ENCODE data around the gene DDX56. TPM values are rescaled to one million over a fixed set of nuclear protein-coding genes. Genes with fewer than 3 reads are reported as not detected.

The DDX56 gene
- total and polyA plus RNA-seq, 2 of the 4 experiments (the other 2 are of a cell fraction): 59.4 to 67.7 TPM

- H2AK5ac ChIP-seq (ENCODE audit: low read depth, low read length): no peak overlapping the region; the same call in 1 of the 2 replicates
- no peak overlapping the region for H3K14ac ChIP-seq (replicated peaks; ENCODE audit: low read depth, low read length)
- ChIA-PET CTCF (no interaction called here), POLR2A (ENCODE audit: unreplicated experiment) (no interaction called here)
- H4K91ac ChIP-seq (ENCODE audit: insufficient read depth, low read depth, low read length): no peak overlapping the region
- H3K4me1 ChIP-seq (ENCODE audit: control insufficient read depth, insufficient read depth, low read length): peaks cover 2% of the 10 kb centered on the region; the same call in 1 of the 2 replicates
- ATAC-seq (ENCODE audit: low read depth) (no peak), DNase-seq (no peak)
- in situ Hi-C loops (cut with MboI; ENCODE audit: low sequenced_read_pairs): loop anchor here (5.0 kb wide), 1 partner anchor 72 kb away; no protein-coding TSS in a partner anchor
- no peak overlapping the region for H3K9ac ChIP-seq (ENCODE audit: low read depth, low read length)
- H3K4me3 ChIP-seq (ENCODE audit: insufficient read depth, low read depth, low read length): no peak overlapping the region
- no peak overlapping the region for H3K27ac ChIP-seq (ENCODE audit: insufficient read depth, low read length)
- H4K8ac ChIP-seq (ENCODE audit: low read depth in 2 of 2, low read length in 2 of 2): no peak overlapping the region
- H2BK15ac ChIP-seq (ENCODE audit: low read depth, low read length): no peak overlapping the region
- H2AFZ ChIP-seq (replicated peaks; ENCODE audit: low read length, poor library complexity): no peak overlapping the region
- no peaks in the 10 kb centered on the region for H3K9me3 ChIP-seq (ENCODE audit: control insufficient read depth, insufficient read depth, low read length)
- H2BK20ac ChIP-seq (ENCODE audit: low read depth, low read length): no peak overlapping the region
- H3K23ac ChIP-seq (ENCODE audit: low read depth, low read length): no peak overlapping the region
- dilution Hi-C loops (cut with HindIII; ENCODE audit: low sequenced_read_pairs, unreplicated experiment): no loop called here
- peaks cover 4% of the 10 kb centered on the region for H3K27me3 ChIP-seq (ENCODE audit: control insufficient read depth, insufficient read depth, low read length)
- H4K5ac ChIP-seq (ENCODE audit: low read depth, low read length): no peak overlapping the region
- no peak overlapping the region for H2BK120ac ChIP-seq (ENCODE audit: low read depth, low read length)
- no peak overlapping the region for H2BK5ac ChIP-seq (ENCODE audit: low read depth, low read length, poor library complexity, severe bottlenecking)
- no peak overlapping the region for H3K18ac ChIP-seq (ENCODE audit: low read depth, low read length)
- intact Hi-C loops (cut with micrococcal nuclease): no loop called here
- H3K36me3 ChIP-seq (ENCODE audit: control insufficient read depth, insufficient read depth, low read length): peaks cover 6% of the 10 kb centered on the region
- peaks cover 6% of the 10 kb centered on the region; the same call in 1 of the 2 replicates for H3K9me1 ChIP-seq (ENCODE audit: insufficient read depth, low read length)
- WGBS, 2 experiments (ENCODE audit: extremely low coverage in 2 of 2, insufficient read length in 1 of 2): no CpG with 5 or more reads among the region's 4 CpGs
- H4K20me1 ChIP-seq (ENCODE audit: insufficient read depth, low read length): peaks cover 7% of the 10 kb centered on the region
- no peak overlapping the region for H2AK9ac ChIP-seq (replicated peaks; ENCODE audit: low read depth, low read length, poor library complexity)
- no TSS peak for BruUV-seq (replicated peaks)
- H3K79me1 ChIP-seq (ENCODE audit: low read depth in 1 of 2, low read length in 2 of 2): peaks cover 0 to 4% of the 10 kb centered on the region in 2 experiments; a peak in 2 of 4 replicates
- no peak overlapping the region for H3K4ac ChIP-seq (ENCODE audit: low read depth, low read length)
- no peak overlapping the region for H3K56ac ChIP-seq (ENCODE audit: extremely low read depth, insufficient read depth, low read length)
- H3K4me2 ChIP-seq (ENCODE audit: low read depth, low read length): no peak overlapping the region
- TF ChIP-seq MAFK (IDR thresholded peaks at IDR 0.05; ENCODE audit: low read depth, low read length) (no peak), ELK1 (IDR thresholded peaks at IDR 0.05; ENCODE audit: borderline replicate concordance, low read depth, low read length) (no peak)
Observed at GRCh38 chr7:44559485-44559884, 14.2 kb downstream of the DDX56 start.
